HG02885 (cell line): Measurements from ENCODE around the gene HECW1.

Source experiments
- ATAC-seq: cut with Tn5 transposase; IDR thresholded peaks from one replicate; pipeline ENCODE4 v1.9.1; 2021; ENCODE audit warnings: mild to moderate bottlenecking; ENCODE audit not compliant: unreplicated experiment, poor library complexity

HECW1 gene

DNA sequence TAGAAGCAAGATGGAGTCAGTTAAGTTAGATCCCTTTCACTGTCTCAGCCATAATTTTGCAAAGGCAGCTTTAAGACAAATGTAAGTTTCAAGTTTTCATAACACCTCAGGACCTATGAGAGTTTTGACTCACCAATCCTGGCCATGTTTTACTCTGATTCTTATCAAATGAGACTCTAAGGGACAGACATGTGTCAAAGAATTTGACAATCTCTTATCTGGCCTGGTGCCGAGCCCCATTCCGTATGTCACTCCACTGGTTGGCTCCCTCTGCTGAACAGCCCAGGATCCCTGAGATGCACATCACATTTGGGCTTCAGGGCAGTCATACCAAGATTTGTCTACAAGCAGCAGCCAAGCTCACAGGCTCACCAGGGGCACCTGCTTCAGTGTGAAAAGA is 282.9 kb downstream of the HECW1 start:
- ATAC-seq: no peak

DNA sequence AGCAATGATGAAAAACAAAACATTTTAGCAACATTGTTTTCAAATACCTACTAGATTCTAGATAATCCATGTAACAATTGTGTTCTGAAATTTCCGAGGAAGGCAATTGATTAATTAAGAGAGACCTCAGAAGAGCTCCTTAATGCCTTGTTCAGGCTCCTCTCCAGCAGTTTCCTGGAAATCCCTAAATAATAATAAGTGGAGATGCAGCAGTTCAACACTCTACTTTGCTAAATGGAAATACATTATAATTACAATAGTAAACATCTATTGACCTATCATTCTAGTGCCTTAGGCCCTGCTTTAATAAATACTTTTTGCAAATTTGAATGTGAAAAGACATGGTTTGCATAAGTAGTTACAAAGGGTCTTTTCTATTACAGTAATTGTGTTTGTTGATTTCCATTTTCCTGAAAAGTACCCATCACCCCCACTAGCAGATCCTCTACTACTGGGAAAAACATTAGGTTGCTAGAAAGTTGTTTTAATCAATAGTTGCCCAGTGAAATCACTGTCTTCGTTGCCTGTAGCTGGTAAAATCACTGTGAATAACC is 283.8 kb downstream of the HECW1 start:
- no peak for ATAC-seq

DNA sequence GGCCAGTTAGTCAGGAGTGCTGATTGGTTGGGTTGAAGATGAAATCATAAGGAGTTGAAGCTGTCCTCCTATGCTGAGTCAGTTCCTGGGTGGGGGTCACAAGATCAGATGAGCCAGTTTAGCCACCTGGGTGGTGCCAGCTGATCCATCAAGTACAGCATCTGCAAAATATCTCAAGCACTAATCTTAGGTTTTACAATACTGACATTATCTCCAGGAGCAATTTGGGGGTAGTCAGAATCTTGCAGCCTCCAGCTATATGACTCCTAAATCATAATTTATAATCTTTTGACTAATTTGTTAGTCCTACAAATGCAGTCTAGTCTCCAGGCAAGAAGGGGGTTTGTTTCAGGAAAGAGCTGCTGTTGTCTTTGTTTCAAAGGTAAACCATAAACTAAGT is 286.4 kb downstream of the HECW1 start:
- ATAC-seq: no peak

DNA sequence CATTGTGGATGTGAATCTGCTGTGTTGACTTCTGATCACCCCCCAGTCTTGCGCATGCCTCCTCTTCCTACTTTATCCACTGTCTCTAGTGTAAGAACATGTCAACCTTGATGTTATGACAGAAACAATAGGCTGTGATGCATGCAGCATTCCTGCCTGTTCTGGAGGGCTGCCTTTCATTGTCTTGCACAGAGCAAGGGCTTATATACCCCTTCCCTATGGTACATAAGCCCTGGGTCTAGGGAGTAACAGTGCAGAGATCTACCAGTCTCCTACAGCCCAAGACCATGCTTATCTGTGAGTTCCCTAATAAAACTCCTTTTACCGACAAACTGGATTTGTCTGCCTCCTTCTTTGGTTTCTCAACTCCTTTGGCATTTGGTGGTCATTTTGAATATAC is 293.5 kb downstream of the HECW1 start:
- ATAC-seq: no peak

DNA sequence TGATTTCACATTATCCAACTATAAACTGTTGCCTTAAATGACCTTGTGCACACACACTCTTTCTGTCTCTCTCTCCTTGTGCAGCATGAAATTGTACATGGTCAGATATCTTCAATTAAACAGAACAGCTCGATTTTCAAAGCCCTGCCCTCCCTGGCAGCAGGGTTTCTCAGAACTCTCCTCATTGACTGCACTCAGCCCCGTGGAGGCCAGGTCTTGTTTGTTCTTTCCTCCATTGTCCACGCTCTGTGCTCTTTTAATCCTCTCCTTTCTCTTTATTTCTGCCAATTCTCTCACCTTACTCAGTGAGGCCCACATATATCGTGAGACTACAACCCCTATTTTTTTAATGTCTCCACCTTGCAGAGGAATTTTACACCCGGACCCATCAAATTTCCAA is 294.5 kb downstream of the HECW1 start:
- ATAC-seq: no peak

DNA sequence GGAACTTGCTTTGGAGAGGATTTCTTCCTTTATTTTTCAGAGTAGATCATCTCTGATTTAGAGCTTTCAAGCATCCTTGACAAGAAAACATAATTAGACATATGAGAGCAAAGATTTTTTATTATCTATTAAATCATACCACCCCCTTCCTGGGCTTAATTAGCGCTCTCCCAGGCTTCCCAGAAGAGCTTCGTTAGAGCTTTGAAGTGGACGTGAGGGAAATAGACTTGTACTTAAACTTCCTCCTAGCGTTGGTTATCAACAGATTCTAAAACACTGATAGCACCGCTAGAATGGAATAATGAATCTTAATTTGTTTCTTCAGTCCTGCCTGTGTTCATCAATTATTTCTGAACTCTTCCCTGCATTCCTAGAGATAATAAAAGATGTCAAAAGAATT is 296.5 kb downstream of the HECW1 start:
- no peak for ATAC-seq

DNA sequence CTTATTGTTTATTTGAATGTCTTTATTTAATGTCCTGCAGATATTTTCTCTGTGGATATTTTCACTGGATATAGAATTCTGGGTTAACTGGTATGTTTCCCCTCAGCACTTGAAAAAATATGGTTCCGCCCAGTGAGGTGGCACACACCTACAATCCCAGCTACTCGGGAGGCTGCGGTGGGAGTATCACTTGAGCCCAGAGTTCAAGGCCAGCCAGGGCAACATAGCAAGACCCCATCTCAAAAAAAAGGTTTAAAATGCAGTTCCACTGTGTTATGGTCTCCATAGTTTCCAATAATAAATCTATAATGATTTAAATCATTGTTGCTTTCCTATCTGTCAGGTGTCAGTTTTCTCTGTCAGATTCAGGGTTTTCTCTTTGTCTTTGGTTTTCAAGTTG is 305.0 kb downstream of the HECW1 start:
- no peak for ATAC-seq

DNA sequence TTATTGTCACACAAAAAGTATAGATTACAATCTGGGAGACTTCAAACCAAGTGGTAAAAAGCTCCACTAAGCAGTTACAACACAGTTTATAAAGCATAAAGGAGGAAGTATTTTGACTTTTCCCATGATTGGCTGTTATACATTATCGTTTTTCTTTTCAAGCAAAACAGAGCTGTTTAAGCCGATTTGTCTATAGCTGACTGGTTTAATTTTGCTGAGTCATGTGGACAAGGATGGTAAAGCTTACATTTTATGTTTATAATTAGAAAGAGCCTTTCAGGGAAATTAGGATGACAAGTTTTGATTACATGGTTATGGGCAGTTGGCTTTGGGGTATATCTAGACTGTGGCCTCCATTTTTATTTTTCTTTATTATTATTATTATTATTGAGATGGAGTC is 318.0 kb downstream of the HECW1 start:
- ATAC-seq: no peak

DNA sequence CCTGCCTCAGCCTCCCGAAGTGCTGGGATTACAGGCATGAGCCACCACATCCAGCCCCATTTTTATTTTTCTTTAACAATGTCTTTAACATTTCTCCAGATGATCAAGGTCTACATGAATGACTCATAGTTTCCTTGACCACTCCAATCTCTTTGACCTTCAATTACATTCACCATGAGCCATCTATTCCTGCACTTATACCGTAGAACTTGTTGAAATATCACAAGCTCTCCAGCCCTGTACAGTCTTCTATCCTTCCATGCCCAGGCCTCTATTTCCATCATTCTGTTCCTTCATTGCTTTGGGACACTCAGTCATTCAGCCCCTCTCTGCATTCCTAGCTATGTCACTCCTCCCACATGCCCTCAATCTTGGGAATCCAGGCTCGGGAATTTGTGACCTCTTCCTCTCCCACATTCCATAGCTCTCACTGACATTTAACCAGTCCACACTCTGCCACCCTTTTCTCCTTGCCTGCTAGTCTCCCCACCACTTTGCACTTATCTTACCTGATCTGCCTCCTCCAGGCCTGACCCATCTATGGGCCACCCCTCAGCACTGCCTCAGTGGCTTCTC is 318.7 kb downstream of the HECW1 start:
- no peak for ATAC-seq

DNA sequence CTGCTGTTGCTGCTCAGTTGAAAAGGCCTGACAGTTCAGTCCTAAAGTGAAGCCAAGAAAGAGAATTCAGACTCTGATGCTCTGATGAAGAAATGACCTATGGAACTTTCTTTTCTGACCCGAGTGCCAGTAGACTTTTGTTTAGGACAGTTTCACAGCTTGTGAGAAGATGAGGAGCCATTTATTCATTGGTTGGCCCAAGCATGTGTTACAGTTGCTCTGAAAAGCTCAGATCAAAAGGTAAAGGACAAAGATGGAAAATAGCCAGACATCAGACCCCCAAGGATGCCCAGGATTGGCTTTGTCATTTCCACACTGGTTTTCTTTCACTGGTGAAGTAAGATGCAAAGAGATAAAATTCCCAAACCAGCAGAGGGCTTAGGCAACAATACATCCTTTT is 321.2 kb downstream of the HECW1 start:
- ATAC-seq: no peak

DNA sequence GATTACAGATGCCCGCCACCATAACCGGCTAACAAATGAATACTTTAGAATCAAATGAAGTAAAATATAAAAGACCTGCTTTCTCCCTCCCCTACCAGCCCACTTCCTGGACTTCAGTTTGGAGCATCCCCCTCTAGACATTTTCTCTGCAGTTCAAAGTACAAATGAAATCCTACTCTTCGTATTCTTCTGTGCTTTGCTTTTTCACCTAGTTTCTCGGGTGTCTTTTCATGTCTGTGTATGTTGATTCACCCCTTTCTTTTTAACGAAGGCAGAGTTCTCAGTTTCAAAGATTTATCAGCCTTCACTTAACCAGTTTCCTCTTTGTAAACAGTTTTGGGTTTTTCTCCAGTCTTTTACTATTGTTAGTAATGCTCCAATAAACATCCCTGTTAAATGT is 324.6 kb downstream of the HECW1 start:
- ATAC-seq: no peak

DNA sequence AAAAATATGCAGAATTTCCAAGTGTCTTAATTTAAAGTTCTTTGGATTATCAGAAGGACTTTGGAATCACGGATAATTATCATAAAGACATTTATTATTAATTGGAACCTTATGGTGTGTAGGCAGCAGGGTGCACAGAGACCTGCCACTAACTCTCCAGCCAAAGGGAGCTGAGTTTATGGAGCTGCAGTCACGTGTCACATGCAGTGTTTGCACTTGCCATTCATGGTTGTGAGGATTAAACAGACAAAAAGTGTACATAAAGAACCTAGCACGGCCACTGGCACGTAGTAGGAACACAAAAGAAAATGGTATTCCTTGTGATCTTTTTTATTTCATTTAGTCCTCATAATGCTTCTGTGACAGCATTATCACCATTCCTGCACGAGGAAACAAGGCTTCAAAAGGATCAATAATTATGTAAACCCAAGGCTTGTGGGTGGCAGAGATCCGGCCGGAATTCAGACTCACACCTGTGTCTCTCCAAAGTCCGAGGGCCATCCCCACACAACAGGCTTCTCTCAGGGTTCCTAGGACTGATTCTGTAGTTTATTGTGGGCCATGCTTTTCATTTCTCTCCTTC is 326.5 kb downstream of the HECW1 start:
- no peak for ATAC-seq

DNA sequence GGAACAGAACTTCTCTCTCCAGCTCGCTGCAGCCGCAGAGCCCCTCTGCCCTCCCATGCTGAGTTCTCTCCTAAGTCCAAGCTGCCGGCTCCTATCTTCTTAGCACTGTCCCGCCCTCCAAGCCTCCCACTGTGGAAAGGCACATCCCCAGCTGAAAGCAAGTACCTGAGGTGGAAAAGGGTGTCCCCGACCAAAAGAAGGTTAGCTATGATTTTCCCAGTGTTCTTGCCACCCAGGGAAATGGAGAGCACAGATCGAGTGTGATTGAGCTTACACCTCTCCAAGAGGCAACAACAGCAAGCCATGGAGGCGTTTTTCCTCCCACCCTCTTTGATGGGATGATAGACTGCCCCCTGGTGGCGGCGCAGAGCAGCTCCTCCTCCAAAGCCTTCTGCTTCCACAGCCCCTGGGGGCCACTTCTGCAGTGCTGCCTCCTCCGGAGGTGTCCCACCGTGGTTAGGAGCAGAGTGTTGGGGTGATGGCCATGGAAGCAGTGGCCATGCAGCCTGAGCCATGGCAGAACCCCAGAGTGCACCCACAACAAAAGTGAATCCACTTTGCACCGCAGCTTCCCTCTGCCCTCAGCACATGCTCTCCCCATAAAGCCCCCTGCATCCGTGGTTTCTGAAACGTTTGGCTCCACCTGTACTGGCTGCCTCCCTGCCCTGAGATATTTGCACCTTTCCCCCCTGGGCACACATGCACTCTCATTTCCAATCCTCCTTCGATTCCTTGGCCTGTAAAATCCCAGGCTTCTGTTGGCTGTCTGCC is 327.4 kb downstream of the HECW1 start:
- peak; percentile 83 for ATAC-seq

DNA sequence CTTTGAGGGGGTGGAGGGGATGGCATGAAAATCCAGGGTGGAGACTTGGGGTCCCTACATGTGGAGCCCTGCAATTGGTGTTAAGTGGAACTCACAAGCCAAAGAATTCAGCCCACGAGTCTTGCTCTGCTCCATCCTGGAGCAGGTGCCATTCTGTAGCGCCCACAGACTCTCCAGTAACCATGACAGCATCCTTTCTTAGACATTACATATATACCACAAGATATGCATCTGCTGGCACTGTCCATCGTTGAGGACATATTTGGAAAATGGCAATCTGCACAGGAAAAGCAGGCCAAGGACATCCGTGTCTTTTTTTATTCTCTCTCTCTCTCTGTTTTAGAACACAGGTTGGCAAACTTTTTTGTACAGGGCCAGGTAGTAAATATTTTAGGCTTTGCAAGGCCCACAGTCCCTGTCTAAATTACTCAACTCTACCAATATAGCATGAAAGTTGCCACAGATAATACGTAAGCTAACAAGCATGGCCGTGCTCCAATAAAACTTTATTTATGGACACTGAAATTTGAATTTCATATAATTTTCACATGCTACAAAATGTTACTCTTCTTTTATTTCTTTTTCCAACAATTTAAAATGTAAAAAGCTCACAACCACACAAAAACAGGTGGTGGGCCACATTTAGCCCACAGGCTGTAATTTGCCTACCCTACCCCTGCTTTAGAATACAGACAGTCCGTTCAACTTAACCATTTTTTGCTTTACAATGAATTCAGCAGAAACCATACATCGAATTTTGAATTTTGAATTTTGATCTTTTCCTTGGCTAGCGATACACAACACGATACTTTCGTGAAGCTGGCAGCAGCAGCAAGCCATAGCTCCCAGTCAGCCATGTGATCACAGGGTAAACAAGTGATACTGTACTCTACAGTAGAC is 329.0 kb downstream of the HECW1 start:
- ATAC-seq: no peak

DNA sequence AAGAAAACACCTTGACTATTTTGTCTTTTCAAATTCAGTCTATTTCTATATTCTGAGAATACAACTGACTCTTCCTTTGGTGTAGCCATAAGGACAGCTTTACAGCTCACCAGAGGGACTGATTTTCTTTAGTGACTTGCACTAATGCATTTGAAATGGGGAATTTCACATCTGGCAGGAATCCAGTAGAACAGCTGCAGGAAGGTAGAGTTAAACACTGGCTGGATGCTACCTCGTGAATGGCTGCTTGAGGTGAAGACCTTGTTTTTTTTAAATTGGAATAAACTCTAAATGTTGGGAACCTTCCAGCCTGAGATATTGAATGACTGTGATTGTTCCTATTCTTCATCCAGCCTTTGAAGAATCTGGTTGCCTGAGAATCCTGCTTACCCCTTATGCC is 330.9 kb downstream of the HECW1 start:
- ATAC-seq: no peak

DNA sequence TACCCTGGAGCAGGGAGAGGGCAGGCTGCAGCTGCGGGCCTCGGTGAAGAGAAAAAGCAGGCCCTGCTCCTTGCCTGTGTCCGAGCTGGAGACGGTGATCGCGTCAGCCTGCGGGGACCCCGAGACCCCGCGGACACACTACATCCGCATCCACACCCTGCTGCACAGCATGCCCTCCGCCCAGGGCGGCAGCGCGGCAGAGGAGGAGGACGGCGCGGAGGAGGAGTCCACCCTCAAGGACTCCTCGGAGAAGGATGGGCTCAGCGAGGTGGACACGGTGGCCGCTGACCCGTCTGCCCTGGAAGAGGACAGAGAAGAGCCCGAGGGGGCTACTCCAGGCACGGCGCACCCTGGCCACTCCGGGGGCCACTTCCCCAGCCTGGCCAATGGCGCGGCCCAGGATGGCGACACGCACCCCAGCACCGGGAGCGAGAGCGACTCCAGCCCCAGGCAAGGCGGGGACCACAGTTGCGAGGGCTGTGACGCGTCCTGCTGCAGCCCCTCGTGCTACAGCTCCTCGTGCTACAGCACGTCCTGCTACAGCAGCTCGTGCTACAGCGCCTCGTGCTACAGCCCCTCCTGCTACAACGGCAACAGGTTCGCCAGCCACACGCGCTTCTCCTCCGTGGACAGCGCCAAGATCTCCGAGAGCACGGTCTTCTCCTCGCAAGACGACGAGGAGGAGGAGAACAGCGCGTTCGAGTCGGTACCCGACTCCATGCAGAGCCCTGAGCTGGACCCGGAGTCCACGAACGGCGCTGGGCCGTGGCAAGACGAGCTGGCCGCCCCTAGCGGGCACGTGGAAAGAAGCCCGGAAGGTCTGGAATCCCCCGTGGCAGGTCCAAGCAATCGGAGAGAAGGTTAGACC is 332.5 kb downstream of the HECW1 start:
- no peak for ATAC-seq

DNA sequence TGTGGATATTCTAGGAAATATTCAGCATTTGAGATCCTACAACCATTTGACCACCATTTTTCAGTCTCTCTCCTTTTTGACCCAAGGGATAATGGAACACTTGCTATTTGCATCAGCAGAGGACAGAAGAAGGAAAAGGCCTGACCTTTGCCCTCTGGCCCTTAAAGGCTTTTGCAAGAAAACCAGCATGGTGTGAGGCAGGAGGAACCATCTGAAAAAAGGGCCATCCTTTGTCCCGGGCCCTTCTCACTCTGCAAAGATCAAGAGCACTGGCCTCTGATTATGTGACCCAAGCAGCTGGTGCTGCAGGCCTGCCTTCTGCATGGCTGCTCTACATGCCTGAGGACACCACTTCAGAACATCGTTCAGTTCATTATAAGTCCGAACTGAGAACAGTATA is 337.1 kb downstream of the HECW1 start:
- no peak for ATAC-seq

DNA sequence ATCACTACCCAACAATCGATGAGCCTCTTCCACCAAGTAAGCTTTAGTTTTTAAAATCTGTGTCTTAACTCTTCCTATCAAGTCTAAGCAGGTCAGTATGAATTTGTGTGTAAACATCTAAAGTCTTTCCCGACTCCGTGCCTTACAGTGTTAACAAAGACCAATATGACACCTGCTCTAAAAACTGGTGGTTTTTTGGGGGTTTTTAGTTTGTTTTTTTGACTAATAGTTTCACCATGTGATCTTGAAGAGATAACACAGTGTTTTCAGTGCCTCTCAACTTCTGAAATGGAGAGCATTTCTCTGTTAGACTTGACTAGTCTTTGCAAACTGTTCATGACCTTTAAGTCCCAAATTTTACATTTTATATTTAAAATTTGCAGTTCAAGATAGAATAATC is 338.4 kb downstream of the HECW1 start:
- no peak for ATAC-seq

DNA sequence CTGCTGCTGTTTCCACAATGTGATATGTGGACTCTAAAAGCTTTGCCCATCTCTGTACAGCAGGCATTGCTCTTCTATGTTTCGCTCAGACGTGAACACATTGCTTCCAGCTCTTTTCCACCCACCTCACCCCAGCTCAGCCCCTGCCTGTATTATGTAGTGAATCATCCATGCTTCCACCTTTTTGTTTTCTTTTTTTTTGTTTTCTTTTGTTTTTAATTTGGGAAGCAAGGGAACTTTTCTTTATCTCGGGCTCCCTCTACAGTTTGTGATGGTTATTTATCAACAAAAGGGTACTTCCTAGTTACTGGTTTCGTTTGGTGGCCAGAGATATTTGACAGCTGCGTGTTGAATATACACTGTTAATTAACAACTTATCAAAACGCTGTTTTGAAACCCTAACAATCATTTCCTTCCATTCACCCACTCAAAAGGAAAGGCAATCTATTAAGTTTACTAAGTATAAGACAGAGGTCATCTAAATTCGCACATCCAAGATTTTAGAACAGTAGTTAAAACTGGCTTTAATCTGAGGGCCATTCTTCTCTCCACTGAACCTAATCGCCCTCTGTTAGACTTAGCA is 342.6 kb downstream of the HECW1 start:
- peak; percentile 64 for ATAC-seq
